ENCODE data around the gene E2F4. TPM values are rescaled to one million over a fixed set of nuclear protein-coding genes. Genes with fewer than 3 reads are reported as not detected.
A peak's percentile ranks its signal among the peaks of the same experiment; 100 is the strongest.

Gene E2F4
- total and polyA plus RNA-seq, 8 donors, result 14.8 to 61.3 (median 22.8) TPM

- no peak for DNase-seq
- 85 to 87% methylated on average over 7 of the region's 7 CpGs for WGBS, 2 donors
- TF ChIP-seq, protein P1, sequence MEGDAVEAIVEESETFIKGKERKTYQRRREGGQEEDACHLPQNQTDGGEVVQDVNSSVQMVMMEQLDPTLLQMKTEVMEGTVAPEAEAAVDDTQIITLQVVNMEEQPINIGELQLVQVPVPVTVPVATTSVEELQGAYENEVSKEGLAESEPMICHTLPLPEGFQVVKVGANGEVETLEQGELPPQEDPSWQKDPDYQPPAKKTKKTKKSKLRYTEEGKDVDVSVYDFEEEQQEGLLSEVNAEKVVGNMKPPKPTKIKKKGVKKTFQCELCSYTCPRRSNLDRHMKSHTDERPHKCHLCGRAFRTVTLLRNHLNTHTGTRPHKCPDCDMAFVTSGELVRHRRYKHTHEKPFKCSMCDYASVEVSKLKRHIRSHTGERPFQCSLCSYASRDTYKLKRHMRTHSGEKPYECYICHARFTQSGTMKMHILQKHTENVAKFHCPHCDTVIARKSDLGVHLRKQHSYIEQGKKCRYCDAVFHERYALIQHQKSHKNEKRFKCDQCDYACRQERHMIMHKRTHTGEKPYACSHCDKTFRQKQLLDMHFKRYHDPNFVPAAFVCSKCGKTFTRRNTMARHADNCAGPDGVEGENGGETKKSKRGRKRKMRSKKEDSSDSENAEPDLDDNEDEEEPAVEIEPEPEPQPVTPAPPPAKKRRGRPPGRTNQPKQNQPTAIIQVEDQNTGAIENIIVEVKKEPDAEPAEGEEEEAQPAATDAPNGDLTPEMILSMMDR (IDR thresholded peaks at IDR 0.05), result no peak
Observed at GRCh38 chr16:67211674-67212073, 19.7 kb downstream of the E2F4 start.

GRCh38 chr16:67212766-67213165 lies 20.8 kb downstream of the E2F4 start:
- FAIRE-seq, result no peak
- TF ChIP-seq, protein P1 (IDR thresholded peaks at IDR 0.05), result no peak
- no peak for ATAC-seq
- peak overlapping the region in 2 of 4 donors; percentile 13 to 69 for H3K27ac ChIP-seq
- no peaks in the 10 kb centered on the region for H3K36me3 ChIP-seq
- no peak for DNase-seq
- intact Hi-C loops (cut with DNase I), result no loop called here
- peaks cover 20 to 23% (median 23%) of the 10 kb centered on the region in 3 donors for H3K4me1 ChIP-seq
- no peaks in the 10 kb centered on the region for H3K9me3 ChIP-seq
- H3K27me3 ChIP-seq, result no peaks in the 10 kb centered on the region
- H3K4me3 ChIP-seq, result no peak overlapping the region

More at GRCh38 chr16:67211674-67212073, 19.7 kb downstream of the E2F4 start:
- Histone ChIP-seq H3K4me1 (peaks cover 20 to 23% (median 23%) of the 10 kb centered on the region in 3 donors), H3K36me3 (no peaks in the 10 kb centered on the region), H3K4me3 (no peak overlapping the region), H3K27me3 (no peaks in the 10 kb centered on the region), H3K9me3 (no peaks in the 10 kb centered on the region), H3K27ac (no peak overlapping the region)
- intact Hi-C loops (cut with DNase I), result no loop called here
- FAIRE-seq (no peak), ATAC-seq (no peak)

GRCh38 chr16:67213197-67214019 lies 21.5 kb downstream of the E2F4 start:
- TF ChIP-seq, protein P1 (IDR thresholded peaks at IDR 0.05), result no peak
- ATAC-seq (peak; percentile 69 to 90 (median 79)), FAIRE-seq (no peak), DNase-seq (peak in 4 of 6 donors; percentile 62 to 76 (median 73))
- 37 to 41% methylated on average over 8 of the region's 8 CpGs for WGBS, 2 donors
- H3K4me1 ChIP-seq, result peaks cover 20 to 23% (median 23%) of the 10 kb centered on the region in 3 donors
- H3K36me3 ChIP-seq, result no peaks in the 10 kb centered on the region
- intact Hi-C loops (cut with DNase I), result no loop called here
- no peaks in the 10 kb centered on the region for H3K9me3 ChIP-seq
- H3K27ac ChIP-seq, result peak overlapping the region; percentile 51 to 69 (median 61)
- no peak overlapping the region for H3K4me3 ChIP-seq
- no peaks in the 10 kb centered on the region for H3K27me3 ChIP-seq

DNA sequence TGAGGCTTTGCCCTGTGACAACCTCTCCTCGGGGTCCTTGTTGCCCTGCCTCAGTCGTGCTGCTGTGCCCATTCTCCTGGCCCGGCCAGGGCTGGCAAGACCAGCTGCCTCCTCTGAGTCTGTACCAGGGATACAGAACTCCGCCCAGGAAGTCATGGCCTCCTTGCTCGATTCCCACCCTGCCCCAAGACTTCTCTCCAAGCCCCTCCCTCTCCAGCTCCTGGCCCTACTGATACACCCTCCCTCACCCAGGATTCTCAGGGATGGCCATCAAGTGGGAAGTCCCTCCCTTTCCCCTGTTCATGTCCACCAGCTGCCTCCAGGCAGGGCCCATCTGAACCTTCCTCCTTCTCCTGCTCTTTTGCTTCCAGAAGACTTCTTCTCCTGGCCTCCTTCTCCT lies 23.8 kb downstream of the E2F4 start:
- no peak for ATAC-seq
- no peak for FAIRE-seq
- 76 to 89% methylated on average over 5 of the region's 5 CpGs for WGBS, 2 donors
- DNase-seq, result no peak
- TF ChIP-seq, protein P1 (IDR thresholded peaks at IDR 0.05), result no peak
- H3K9me3 ChIP-seq, result no peaks in the 10 kb centered on the region
- H3K36me3 ChIP-seq, result no peaks in the 10 kb centered on the region
- peaks cover 20 to 23% (median 23%) of the 10 kb centered on the region in 3 donors for H3K4me1 ChIP-seq
- H3K27ac ChIP-seq, result no peak overlapping the region
- no peaks in the 10 kb centered on the region for H3K27me3 ChIP-seq
- intact Hi-C loops (cut with DNase I), result no loop called here
- H3K4me3 ChIP-seq, result no peak overlapping the region

Data from pancreas (tissue), 10 donors.